Stimulated activated CD8-positive, alpha-beta memory T cell treated with anti-CD3 and anti-CD28 coated beads, Interleukin-15, amount 100 ng/mL, for 1 hour (primary cell): Measurements from ENCODE around the gene RGS3.
"Not testable (repeated sequence)": the region's sequence is repeated elsewhere in the genome, so short reads cannot be mapped to it uniquely, and the experiment has no call there.

ENCODE experiments used
- DNase-seq: peaks from one replicate; pipeline ENCODE4 v3.0.0-alpha.2; 2020; ENCODE audit warnings: low read depth

Gene RGS3

GRCh38 chr9:113488490-113488889 lies 25.0 kb downstream of the RGS3 start:
- no peak for DNase-seq

- not testable (repeated sequence) for DNase-seq
Measured at GRCh38 chr9:113491147-113491546, 27.6 kb downstream of the RGS3 start.

GRCh38 chr9:113492343-113493202 lies 29.0 kb downstream of the RGS3 start:
- no peak for DNase-seq

DNA sequence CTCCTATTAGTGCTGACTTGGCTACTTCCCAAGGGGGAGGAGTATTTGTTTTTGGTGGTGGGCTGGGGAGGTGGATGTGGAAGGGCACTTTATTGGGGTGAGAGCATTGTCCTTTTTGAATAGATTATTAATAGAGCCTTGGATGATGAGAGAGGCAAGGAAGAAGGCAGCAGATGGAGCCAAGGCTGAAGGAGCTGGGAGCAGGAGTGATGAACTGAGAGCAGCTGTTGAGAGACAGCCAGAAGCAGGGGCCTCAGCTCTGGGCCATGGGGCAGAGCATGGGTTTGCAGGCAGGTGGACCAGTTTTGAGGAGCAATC lies 29.6 kb downstream of the RGS3 start:
- DNase-seq = no peak

- no peak for DNase-seq
Measured at GRCh38 chr9:113495526-113495925, 32.0 kb downstream of the RGS3 start.

DNA sequence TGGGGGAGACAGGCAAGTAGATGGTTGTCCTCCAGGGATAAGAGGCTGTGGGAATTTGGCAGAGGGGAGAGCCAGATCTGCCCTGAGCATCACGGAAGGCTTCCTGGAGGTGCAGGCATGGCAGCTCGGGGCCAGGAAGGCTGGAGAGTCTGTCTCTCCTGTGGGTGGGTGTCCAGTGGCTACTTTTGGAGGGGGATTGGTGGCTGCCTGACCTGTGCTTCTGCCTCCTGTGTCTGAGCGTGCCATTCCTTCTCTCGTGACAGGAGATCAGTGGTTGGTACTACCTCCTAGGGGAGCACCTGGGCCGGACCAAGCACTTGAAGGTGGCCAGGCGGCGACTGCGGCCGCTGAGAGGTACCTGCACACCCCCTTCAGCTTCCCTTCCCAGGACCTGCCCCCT lies 33.5 kb downstream of the RGS3 start:
- no peak for DNase-seq

DNA sequence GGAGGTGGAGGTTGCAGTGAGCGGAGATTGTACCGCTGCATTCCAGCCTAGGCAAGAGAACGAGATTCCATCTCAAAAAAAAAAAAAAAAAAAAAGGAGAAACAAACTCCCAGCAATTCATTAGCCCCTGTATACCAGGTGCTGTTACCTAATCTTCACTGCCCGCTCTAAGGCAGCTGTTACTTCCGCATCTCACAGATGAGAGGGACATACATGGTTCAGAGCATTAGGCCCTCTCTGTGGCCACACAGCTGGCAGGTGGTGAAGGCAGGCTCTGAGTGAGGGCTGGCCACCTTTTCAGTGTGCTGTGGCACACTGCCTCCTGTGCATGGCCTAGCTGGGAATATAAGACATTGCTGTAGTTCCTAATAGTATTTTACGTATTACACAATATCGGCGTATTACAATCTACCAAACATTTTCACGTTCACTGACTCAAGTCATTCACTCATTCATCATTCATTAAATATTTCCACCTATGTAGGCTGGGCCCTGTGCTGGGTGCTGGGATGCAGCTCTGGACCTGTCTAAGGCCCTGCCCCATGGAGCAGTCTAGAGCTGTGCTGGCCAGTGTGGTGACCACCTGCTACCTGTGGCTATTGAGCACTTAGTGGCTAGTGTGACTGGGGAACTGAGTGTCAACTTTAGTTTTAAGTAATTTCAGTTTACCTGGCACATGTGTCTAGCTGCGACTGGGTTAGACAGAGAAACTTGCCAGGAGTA lies 35.8 kb downstream of the RGS3 start:
- DNase-seq = no peak

GRCh38 chr9:113499876-113500497 lies 36.5 kb downstream of the RGS3 start:
- DNase-seq = no peak

GRCh38 chr9:113501129-113501686 lies 37.7 kb downstream of the RGS3 start:
- no peak for DNase-seq

DNA sequence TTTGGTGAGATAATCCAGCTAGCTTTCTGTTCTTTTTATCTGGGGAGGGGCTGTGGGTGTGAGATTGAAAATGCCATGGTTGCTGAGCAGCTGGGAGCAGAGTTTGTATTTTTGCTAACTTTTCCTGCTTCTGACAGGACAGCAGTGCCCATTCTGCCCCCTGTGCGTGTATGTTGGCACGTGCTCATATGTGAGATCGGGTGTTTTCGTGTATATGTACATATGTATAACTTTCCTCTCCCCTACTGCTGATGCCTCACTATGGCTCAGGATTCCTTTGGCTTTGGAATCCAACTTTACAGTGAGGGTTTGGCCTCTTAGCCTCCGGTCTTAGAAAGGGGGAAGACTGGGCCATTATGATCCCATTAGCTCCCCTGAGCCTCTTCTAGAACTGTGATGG lies 38.3 kb downstream of the RGS3 start:
- no peak for DNase-seq

DNA sequence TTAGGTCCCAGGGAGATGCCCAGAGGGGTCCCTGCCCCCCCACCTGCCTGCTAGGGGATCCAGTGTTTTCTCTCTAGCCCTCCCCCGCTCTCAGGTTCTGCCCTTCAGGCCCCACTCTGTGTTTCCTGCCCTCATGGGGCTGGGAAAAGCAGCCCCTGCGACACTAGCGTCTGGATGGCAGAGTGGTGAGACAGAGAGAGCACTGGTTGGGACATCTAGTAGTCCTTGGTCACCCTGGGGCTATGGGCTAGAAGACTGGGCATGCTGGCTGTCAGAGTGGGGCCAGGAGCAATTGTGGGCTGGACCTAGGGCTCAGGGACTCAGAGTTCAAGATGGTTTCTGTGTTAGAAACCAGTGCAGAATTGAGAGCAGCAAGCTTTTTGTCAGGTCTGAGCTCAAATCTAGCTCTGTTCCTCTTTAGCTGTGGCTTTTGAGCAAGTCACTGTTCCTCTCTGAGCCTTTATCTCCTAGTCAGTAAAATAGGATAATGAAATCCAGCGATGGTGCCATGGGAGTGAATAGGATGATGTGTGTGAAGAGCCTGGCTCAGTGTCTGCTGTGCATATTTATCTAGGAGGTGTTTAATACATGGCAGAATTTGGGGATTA lies 39.0 kb downstream of the RGS3 start:
- no peak for DNase-seq

DNA sequence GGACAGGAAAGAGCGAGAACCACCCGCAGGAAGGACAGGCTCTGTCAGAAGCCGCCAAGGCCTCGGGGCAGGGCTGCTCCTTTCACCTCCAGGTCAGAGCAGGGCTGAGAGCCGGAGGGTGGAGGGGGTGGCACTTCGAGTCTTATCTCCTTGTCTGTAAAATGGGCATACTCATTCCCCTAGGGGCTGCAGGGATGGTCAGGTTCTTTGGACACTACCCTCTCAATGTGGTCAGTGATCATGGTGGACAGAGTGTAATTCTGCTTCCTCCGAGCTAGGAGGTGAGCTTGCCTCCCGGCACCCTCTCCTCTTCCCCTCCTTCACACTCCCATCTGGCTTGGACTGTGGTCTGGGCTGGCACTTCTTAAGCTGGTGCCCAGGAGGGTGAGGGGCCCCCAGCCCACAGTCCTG lies 39.6 kb downstream of the RGS3 start:
- no peak for DNase-seq

- no peak for DNase-seq
Measured at GRCh38 chr9:113503613-113504211, 40.2 kb downstream of the RGS3 start.

DNA sequence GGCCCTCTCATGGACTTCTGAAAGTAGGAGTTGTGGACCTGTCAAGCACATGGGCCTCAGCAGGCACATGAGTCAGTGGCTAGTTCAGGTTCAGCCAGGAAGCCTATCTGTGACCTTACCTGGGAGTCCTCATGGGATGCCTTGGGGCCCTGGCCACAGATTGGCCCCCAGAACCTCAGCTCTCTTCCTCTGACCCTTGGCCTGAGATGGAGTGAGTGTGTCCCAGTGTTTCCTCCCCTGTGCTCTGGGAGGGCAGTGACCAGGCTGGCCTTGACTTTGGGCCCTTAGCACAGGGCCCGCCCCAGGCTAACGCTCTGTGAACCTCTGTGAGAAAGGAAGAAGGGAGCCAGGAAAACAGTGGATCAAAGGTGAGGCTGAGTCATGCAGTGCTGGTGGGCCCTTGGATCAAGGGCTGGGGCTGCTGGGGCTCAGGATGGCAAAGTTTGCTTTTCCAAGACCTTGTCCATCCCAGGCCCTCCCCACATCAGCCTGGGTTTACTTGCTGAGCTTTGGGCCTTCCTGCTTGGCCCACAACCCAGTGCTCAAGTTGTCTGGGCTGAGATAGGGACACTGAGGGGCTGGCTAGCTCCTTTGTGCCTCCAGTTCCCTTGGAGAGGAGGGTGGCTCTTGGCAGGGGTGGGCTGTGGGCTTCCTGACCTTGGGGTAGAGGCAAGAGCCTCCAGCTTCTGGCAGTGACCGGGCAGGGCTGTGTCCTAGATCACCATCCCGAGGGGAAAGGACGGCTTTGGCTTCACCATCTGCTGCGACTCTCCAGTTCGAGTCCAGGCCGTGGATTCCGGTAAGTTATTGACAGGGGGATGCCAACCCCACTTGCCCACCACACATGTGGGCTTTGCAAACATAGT lies 41.4 kb downstream of the RGS3 start:
- no peak for DNase-seq

DNA sequence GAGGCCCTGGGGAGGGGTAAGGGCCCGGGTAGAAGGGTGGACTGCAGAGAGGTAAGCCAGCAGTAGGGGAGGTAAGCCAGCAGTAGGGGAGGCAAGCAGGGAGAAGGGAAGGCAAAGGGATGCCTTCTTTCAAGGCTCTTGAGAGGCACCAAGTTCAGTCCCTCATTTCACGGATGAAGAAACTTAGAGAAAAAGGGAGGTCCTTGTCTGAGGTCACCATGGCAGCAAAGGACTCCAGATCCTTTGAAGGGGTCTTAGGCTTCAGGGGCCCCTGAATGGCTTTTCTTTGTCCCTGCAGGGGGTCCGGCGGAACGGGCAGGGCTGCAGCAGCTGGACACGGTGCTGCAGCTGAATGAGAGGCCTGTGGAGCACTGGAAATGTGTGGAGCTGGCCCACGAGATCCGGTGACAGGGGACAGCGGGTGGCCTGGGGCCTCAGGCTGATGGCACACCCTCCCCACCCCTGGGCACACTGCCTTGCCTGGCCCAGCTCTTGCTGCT lies 42.6 kb downstream of the RGS3 start:
- DNase-seq = no peak

DNA sequence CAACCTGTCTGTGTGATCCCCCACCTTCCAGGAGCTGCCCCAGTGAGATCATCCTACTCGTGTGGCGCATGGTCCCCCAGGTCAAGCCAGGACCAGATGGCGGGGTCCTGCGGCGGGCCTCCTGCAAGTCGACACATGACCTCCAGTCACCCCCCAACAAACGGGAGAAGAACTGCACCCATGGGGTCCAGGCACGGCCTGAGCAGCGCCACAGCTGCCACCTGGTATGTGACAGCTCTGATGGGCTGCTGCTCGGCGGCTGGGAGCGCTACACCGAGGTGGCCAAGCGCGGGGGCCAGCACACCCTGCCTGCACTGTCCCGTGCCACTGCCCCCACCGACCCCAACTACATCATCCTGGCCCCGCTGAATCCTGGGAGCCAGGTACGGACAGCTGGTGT lies 43.7 kb downstream of the RGS3 start:
- DNase-seq = no peak

GRCh38 chr9:113508111-113508749 lies 44.7 kb downstream of the RGS3 start:
- no peak for DNase-seq

GRCh38 chr9:113509463-113509862 lies 45.9 kb downstream of the RGS3 start:
- no peak for DNase-seq

DNA sequence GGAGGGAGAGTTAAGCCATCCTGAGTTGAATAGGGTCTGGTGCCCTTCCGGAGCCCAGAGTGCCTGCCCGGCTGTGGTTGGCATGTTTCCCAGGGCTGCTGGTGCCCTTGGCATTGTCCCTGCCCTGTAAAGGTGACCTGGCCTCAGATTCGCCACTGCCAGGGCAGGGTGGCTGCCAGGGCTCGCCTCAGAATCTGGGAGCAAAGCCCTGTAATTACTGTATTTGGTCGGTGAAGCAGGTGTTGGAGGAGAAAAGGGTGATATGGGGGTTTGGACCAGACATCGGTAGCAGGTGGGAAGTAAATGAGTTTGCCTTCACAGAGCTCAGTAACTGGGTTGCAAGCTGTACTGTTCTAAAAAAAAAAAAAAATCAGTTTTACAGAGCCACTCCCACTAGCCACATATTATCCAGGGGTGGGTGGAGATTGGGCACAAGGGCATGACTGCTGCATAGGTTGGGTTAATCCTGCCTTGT lies 47.6 kb downstream of the RGS3 start:
- no peak for DNase-seq
